ENCODE data around the gene ZNF148. TPM values are rescaled to one million over a fixed set of nuclear protein-coding genes. Genes with fewer than 3 reads are reported as not detected.

The ZNF148 gene
- total RNA-seq, 1 donor from 2014 or later = 16.5 TPM

DNA sequence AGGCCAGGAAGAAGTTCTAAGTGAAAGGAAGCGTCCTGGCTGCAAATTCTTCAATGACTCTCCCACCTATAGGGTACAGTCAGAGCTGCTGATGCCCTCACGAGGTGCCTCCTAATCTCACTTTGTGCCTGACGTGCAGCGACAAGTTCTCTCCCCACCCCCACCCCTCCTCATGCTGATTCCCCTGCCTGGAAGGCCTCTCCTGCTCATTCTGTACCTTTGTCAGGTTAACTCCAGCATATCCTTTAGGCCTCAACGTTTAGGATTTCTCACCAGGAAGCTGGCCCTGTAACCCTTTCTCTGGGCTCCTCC, 187.6 kb downstream of the ZNF148 start:
- intact Hi-C loops (cut with DNase I) = no loop called here
- TF ChIP-seq, protein P1, sequence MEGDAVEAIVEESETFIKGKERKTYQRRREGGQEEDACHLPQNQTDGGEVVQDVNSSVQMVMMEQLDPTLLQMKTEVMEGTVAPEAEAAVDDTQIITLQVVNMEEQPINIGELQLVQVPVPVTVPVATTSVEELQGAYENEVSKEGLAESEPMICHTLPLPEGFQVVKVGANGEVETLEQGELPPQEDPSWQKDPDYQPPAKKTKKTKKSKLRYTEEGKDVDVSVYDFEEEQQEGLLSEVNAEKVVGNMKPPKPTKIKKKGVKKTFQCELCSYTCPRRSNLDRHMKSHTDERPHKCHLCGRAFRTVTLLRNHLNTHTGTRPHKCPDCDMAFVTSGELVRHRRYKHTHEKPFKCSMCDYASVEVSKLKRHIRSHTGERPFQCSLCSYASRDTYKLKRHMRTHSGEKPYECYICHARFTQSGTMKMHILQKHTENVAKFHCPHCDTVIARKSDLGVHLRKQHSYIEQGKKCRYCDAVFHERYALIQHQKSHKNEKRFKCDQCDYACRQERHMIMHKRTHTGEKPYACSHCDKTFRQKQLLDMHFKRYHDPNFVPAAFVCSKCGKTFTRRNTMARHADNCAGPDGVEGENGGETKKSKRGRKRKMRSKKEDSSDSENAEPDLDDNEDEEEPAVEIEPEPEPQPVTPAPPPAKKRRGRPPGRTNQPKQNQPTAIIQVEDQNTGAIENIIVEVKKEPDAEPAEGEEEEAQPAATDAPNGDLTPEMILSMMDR (IDR thresholded peaks at IDR 0.05) = no peak
- TF ChIP-seq POLR2AphosphoS5 (IDR thresholded peaks at IDR 0.05; ENCODE audit: insufficient read depth in 1 of 2, low read depth in 1 of 2) (no peak), POLR2A (IDR thresholded peaks at IDR 0.05) (no peak)
- Histone ChIP-seq H3K4me1 (peaks cover 10% of the 10 kb centered on the region), H3K27ac (no peak overlapping the region), H3K4me3 (no peak overlapping the region), H3K36me3 (no peaks in the 10 kb centered on the region), H3K27me3 (no peaks in the 10 kb centered on the region), H3K9me3 (no peaks in the 10 kb centered on the region)
- DNase-seq (ENCODE audit: extremely low spot score in 2 of 2) = no peak

DNA sequence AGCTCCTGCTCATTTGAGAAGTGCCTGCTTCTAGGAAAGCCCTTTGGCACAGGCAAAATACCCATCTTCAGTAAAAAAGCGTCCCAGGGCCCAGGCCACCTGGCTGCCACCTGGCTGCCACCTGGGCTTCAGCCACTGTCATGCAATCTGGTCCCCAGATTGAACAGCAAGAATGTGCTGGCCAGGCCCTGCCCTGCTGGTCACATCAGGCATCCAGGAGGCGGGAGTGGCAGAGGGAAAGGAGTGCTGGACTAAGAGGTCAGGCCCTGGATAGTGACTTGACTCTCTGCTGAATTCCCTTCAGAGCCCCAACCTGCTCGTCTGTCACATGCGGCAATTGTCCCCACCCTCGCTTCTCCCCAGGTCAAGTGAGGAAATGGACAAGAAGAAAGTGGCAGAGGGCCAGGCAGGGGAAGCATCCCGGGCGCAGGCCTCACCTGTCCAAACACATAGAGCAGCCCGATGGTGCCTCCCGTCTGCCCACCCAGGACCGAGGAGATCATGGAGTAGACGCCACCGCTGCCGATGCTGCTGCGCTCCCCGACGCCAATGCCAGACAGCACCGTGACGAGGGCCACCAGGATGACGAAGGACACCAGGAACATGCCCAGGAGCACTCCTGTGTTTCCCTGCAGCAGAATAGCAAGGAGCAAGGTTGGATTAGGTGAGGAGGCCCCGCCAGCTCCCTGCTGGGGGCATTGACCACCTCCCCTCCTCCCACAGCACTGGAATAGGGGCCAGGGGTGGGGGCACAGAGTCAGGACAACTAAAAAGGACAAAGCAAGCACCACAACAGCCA, 188.1 kb downstream of the ZNF148 start:
- H3K27ac ChIP-seq = no peak overlapping the region
- H3K4me1 ChIP-seq = peaks cover 10% of the 10 kb centered on the region
- no peaks in the 10 kb centered on the region for H3K9me3 ChIP-seq
- intact Hi-C loops (cut with DNase I) = no loop called here
- no peaks in the 10 kb centered on the region for H3K36me3 ChIP-seq
- no peak overlapping the region for H3K4me3 ChIP-seq
- TF ChIP-seq POLR2A (IDR thresholded peaks at IDR 0.05) (no peak), POLR2AphosphoS5 (IDR thresholded peaks at IDR 0.05; ENCODE audit: insufficient read depth in 1 of 2, low read depth in 1 of 2) (no peak)
- TF ChIP-seq, protein P1 (IDR thresholded peaks at IDR 0.05) = no peak
- DNase-seq (ENCODE audit: extremely low spot score in 2 of 2) = no peak
- no peaks in the 10 kb centered on the region for H3K27me3 ChIP-seq

DNA sequence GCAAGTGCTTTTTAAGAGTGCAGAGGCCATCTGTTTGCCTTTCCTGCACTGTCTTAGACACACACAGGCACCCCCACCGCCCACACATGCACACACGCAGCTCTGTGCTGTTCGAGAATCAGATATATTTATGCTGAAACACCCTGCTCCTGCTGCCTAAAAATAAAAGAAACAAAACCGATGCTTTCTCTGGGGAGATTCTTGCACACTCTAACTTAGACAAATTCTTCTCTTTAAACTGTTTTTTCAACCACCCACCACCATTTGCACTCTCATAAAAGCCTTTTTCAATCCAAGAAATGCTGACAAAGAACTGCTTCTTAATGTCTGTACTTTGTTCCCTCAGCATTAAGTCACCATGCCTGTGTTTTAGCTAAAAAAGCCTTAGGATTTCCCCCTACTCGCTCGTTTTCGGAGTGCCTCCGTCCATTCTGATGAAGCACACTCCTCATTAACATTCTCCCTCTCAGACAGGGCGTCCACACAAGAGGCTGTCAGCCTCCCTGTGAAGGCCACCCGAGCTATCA, 188.8 kb downstream of the ZNF148 start:
- H3K27ac ChIP-seq = no peak overlapping the region

DNA sequence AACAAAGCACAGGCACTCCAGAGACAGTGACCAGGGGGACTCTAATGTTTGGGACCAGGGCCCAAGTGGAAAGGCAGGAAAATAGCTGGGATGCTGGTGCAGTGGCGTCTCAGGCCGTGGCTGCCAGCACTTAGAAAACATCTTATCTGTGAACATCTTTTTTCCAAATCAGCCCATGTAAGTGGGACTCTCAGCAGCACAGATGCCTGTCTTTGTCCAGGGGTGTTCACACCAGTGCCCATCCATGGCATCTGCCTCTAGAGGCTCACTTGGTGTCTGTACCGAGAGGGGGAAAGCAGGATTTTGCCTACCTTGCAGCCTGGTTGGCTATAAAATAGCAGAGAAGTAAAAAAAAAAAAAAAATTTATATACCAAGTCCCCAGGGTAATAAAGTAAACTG, 189.3 kb downstream of the ZNF148 start:
- Histone ChIP-seq H3K9me3 (no peaks in the 10 kb centered on the region), H3K27ac (no peak overlapping the region), H3K4me3 (no peak overlapping the region), H3K27me3 (no peaks in the 10 kb centered on the region), H3K36me3 (no peaks in the 10 kb centered on the region), H3K4me1 (peaks cover 10% of the 10 kb centered on the region)
- intact Hi-C loops (cut with DNase I) = no loop called here
- TF ChIP-seq POLR2A (IDR thresholded peaks at IDR 0.05) (no peak), POLR2AphosphoS5 (IDR thresholded peaks at IDR 0.05; ENCODE audit: insufficient read depth in 1 of 2, low read depth in 1 of 2) (no peak)
- TF ChIP-seq, protein P1 (IDR thresholded peaks at IDR 0.05) = no peak
- no peak for DNase-seq (ENCODE audit: extremely low spot score in 2 of 2)

More for the DNA sequence above, 188.8 kb downstream of the ZNF148 start:
- no peaks in the 10 kb centered on the region for H3K9me3 ChIP-seq
- no peak for DNase-seq (ENCODE audit: extremely low spot score in 2 of 2)
- TF ChIP-seq, protein P1 (IDR thresholded peaks at IDR 0.05) = no peak
- no peak for TF ChIP-seq POLR2AphosphoS5 (IDR thresholded peaks at IDR 0.05; ENCODE audit: insufficient read depth in 1 of 2, low read depth in 1 of 2)
- no peak for TF ChIP-seq POLR2A (IDR thresholded peaks at IDR 0.05)
- H3K27me3 ChIP-seq = no peaks in the 10 kb centered on the region
- H3K4me1 ChIP-seq = peaks cover 10% of the 10 kb centered on the region
- H3K36me3 ChIP-seq = no peaks in the 10 kb centered on the region
- intact Hi-C loops (cut with DNase I) = no loop called here
- H3K4me3 ChIP-seq = no peak overlapping the region

DNA sequence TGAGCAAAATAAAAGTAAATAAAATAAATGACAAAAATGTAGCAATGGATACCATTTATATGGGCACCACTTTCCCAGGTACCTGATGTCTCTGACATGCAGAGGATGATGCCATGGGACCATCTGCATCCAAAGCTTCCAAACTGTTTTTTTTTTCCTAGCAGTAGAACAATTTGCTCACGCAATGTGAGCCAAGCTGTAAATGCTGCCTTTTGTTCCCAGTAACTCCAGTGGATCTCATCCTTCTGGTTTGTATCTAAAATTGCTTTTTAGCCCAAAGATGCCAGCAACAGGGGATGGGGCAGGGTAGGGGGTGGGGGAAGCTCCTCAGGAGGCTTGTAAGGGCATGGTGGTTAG, 195.3 kb downstream of the ZNF148 start:
- TF ChIP-seq, protein P1 (IDR thresholded peaks at IDR 0.05) = no peak
- TF ChIP-seq POLR2A (IDR thresholded peaks at IDR 0.05) = no peak
- TF ChIP-seq POLR2AphosphoS5 (IDR thresholded peaks at IDR 0.05; ENCODE audit: insufficient read depth in 1 of 2, low read depth in 1 of 2) = no peak
- Histone ChIP-seq H3K4me3 (no peak overlapping the region), H3K27ac (no peak overlapping the region), H3K27me3 (no peaks in the 10 kb centered on the region), H3K9me3 (no peaks in the 10 kb centered on the region), H3K4me1 (no peaks in the 10 kb centered on the region), H3K36me3 (no peaks in the 10 kb centered on the region)
- intact Hi-C loops (cut with DNase I) = no loop called here
- DNase-seq (ENCODE audit: extremely low spot score in 2 of 2) = no peak
